ENCODE results near the gene BCAR3.

BCAR3 gene

GRCh38 chr1:93635614-93636543 lies 45.8 kb downstream of the BCAR3 start:
- TF ChIP-seq CTCF (IDR thresholded peaks at IDR 0.05; ENCODE audit: low read depth, low read length), result no peak
- DNase-seq (ENCODE audit: extremely low read depth, low read depth), result no peak

DNA sequence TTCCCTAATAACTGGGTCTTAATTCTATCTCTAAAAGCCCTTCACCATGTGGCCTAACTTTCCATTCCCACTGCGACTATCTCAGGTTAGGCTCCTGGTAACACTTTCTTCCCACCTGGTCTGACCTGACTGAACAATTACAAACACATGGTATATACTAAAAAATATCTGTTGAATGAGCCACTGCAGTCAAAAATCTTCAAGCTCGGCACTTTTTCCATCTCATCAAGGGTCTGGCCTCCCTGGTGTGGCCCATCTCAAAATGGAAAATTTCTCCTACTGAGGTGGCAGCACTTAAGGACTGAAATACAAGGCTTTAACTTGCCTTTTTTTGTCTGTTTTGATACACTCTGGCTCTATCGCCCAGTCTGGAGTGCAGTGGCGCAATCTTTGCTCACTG lies 48.3 kb downstream of the BCAR3 start:
- no peak for DNase-seq (ENCODE audit: extremely low read depth, low read depth)
- TF ChIP-seq CTCF (IDR thresholded peaks at IDR 0.05; ENCODE audit: low read depth, low read length), result no peak

DNA sequence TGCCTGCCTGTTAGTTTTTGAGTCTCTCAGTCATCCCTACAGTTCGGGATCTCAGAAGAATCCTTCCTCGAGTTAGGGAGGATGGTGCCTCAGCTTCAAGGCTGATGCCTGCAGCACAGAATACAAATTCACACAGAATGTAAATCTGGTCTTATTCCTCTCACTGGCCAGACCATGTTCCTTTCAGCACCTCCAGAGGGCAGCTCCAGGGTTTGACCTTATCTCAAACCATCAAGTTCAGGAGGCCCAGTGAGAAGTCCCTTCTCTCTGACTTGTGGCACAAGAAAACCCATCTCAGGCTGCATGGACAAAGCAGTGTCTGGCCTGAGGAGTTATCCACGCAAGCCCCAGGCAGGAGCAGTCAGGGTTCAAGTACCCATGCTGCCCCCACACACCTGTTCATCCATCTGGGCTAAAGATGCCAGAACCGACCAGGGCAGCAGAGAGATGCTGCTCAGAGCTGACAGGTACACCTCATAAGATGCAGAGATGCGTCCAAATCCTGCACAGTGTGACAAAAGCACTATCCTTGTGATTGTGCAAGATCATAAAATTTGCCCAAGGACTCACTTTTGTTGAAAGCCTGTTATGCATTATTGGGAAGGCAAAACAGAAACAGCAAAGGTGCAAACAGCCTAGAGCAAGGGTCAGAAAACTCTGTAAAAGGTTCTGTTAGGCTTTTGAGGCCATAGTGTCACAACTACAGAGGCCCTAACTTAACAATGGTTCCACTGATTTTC lies 49.8 kb downstream of the BCAR3 start:
- no peak for DNase-seq (ENCODE audit: extremely low read depth, low read depth)
- peak; percentile 31 for TF ChIP-seq CTCF (IDR thresholded peaks at IDR 0.05; ENCODE audit: low read depth, low read length)

GRCh38 chr1:93630168-93630567 lies 51.5 kb downstream of the BCAR3 start:
- DNase-seq (ENCODE audit: extremely low read depth, low read depth), result no peak
- TF ChIP-seq CTCF (IDR thresholded peaks at IDR 0.05; ENCODE audit: low read depth, low read length), result no peak

GRCh38 chr1:93629101-93630059 lies 52.3 kb downstream of the BCAR3 start:
- no peak for DNase-seq (ENCODE audit: extremely low read depth, low read depth)
- TF ChIP-seq CTCF (IDR thresholded peaks at IDR 0.05; ENCODE audit: low read depth, low read length), result peak; percentile 71

DNA sequence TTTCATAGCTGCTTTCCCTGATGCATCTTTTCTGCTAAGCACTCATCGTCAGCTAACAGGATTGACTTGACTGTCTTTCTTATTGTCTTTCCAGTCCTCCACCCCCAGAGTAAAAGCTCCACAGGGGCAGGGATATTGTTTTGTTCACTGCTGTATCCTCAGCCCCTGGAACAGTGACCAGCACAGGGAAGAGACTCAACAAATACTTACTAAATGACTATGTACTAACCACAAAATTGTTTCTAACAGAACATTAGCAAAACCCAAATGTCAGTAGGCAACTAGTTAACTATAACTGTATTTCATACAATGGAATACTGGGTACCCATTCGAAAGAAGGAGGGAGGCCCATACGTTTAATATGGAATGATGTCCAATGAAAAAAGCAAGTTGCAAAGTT lies 53.0 kb downstream of the BCAR3 start:
- DNase-seq (ENCODE audit: extremely low read depth, low read depth), result no peak

More for the DNA sequence above, 53.0 kb downstream of the BCAR3 start:
- no peak for TF ChIP-seq CTCF (IDR thresholded peaks at IDR 0.05; ENCODE audit: low read depth, low read length)

Data from AG09319 (cell line).